Stimulated activated effector memory CD8-positive, alpha-beta T cell treated with anti-CD3 and anti-CD28 coated beads, Interleukin-12 subunit alpha, Interleukin-12 subunit beta, amount 100 ng/mL, for 72 hours (primary cell): ENCODE measurements around the gene PDXP.

ENCODE experiments used
- ATAC-seq: fragments of 150-1000 bp; cut with Tn5 transposase; 2 replicates; pipeline ENCODE4 v1.10.0; 2021
- DNase-seq, 2 donors: peaks; one replicate each; pipeline ENCODE4 v3.0.0; 2021 to 2022; ENCODE audit warnings: low spot score in 2 of 2
- H3K27ac Mint-ChIP-seq: one replicate; pipeline ENCODE4 v1.8.0; 2022; ENCODE audit warnings: mild to moderate bottlenecking, mixed read lengths
- H3K36me3 Mint-ChIP-seq: one replicate; pipeline ENCODE4 v1.8.0; 2022; ENCODE audit warnings: mild to moderate bottlenecking, mixed read lengths
- H3K4me1 Mint-ChIP-seq: one replicate; pipeline ENCODE4 v1.8.0; 2022; ENCODE audit warnings: mixed read lengths
- H3K4me3 Mint-ChIP-seq: one replicate; pipeline ENCODE4 v1.8.0; 2022; ENCODE audit warnings: mild to moderate bottlenecking, mixed read lengths
- H3K9me3 Mint-ChIP-seq: one replicate; pipeline ENCODE4 v1.8.0; 2022; ENCODE audit warnings: mixed read lengths

PDXP gene

DNA sequence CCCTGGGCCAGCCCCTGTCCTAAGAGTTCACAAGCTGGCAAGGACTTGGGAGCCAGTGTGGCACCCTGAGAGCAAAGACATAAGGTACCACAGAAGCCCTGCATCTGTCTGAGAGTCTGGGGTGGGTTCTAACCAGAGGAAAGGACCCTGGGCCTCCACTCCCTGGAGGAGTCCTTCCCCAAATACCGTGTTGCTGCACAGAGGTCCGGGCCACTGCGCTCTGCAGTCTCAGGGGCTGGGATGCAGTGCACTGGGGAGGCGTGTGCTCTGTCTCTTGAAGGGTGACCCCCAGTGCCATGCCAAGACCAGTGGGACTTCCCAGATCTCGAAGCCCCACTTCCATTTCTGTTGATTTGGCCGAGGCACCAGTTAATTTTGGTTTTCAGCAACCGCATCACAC is 23.4 kb upstream of the PDXP start:
- H3K4me3 Mint-ChIP-seq, result peak overlapping the region; percentile 80
- H3K4me1 Mint-ChIP-seq, result peaks cover 75% of the 10 kb centered on the region
- peaks cover 57% of the 10 kb centered on the region for H3K36me3 Mint-ChIP-seq
- H3K9me3 Mint-ChIP-seq, result no peaks in the 10 kb centered on the region
- H3K27ac Mint-ChIP-seq, result peak overlapping the region; percentile 98
- no peak for ATAC-seq
- no peak for DNase-seq

DNA sequence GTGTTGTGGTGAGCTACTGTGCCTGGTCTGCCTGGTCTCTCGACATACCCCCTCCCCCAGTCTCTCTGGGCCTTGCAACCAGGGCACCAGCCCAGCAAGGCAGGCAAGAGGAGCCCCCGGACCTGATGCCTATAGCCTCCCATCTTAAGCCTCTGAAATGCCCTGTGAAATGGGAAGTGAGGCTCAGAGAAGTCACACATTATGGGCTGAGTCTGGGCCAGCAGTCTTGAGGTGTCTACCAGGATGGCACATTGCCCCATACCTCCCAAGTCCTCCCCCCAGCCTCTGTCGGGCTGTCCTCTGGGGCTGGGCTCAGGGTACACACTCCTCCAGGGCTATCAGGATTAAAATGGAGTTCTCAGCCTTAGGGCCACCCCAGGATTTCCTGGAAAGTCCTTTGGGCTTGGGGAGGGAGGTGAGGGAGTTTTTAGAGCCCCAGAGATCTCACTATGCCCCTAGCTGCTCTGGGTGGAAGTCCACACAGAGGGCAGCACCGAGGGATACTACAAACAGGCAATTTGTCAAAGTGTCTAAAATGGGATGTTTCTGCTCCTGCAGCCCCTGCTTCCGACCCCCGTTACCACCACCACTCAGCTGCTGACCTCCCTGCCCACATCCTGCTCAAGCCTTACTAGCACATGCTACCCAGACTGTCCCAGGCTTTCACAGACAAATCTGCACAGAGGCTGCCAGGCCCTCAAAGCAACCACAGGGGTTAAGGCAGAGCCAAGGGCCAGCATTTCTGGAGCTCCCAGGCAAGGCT is 22.2 kb upstream of the PDXP start:
- no peak for ATAC-seq
- DNase-seq, result peak in 1 of 2 donors; percentile 67
- H3K9me3 Mint-ChIP-seq, result no peaks in the 10 kb centered on the region
- H3K36me3 Mint-ChIP-seq, result peaks cover 55% of the 10 kb centered on the region
- peaks cover 77% of the 10 kb centered on the region for H3K4me1 Mint-ChIP-seq
- peak overlapping the region; percentile 97 for H3K4me3 Mint-ChIP-seq
- peak overlapping the region; percentile 98 for H3K27ac Mint-ChIP-seq

DNA sequence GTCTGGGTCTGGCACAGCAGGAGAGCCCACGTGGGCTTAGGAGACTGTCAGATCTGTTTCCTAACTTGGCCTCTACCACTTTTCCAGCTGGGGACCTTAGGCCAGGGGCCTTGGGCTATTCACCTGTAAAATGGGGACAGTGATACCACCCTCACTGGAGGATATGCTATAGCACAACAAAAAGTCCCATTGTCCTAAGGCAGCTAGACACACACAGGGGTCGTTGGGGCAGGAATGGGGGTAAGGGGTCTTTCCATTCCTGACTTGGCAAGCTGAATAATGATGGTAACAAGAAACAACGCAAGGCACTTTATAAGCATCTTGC is 21.6 kb upstream of the PDXP start:
- H3K4me3 Mint-ChIP-seq, result peak overlapping the region; percentile 97
- DNase-seq, result no peak
- ATAC-seq, result no peak
- H3K27ac Mint-ChIP-seq, result peak overlapping the region; percentile 98
- H3K36me3 Mint-ChIP-seq, result peaks cover 56% of the 10 kb centered on the region
- peaks cover 77% of the 10 kb centered on the region for H3K4me1 Mint-ChIP-seq
- H3K9me3 Mint-ChIP-seq, result no peaks in the 10 kb centered on the region

DNA sequence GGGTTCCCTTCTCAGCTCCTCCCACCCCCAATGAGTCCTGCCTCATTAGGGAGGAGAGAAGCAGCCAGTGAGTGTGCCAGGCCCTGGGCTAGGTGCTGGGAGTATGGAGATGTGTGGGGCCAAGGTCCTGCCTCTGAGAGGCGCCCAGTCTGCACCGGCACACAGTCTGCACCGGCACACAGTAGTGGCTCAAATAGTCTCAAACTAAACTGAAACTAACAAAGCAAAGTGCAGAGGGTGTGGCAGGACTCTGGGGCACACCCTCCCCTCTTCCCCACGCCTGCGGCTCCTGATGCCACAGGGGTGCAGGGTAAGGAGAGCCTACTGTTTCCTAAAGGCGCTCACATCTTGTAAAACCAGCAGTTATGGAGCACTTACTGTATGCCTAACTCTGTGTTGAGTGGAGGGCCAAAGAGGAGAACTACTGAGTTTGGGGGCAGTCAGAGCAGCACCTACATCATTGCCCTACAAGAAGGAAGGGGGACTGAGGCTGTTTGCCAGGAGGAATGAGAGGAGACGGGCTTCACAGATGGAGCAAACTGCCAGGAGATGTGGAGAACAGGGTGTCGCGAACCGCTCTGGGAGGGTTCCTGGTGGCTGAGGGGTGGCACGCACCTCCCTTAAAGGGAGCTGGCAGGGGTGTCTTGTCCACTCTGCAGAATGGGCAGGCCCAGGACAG is 20.0 kb upstream of the PDXP start:
- Mint-ChIP-seq H3K9me3 (no peaks in the 10 kb centered on the region), H3K27ac (peak overlapping the region; percentile 98), H3K4me1 (peaks cover 77% of the 10 kb centered on the region), H3K36me3 (peaks cover 55% of the 10 kb centered on the region), H3K4me3 (peak overlapping the region; percentile 97)
- DNase-seq (peak in 1 of 2 donors; percentile 70), ATAC-seq (peak; percentile 38)

DNA sequence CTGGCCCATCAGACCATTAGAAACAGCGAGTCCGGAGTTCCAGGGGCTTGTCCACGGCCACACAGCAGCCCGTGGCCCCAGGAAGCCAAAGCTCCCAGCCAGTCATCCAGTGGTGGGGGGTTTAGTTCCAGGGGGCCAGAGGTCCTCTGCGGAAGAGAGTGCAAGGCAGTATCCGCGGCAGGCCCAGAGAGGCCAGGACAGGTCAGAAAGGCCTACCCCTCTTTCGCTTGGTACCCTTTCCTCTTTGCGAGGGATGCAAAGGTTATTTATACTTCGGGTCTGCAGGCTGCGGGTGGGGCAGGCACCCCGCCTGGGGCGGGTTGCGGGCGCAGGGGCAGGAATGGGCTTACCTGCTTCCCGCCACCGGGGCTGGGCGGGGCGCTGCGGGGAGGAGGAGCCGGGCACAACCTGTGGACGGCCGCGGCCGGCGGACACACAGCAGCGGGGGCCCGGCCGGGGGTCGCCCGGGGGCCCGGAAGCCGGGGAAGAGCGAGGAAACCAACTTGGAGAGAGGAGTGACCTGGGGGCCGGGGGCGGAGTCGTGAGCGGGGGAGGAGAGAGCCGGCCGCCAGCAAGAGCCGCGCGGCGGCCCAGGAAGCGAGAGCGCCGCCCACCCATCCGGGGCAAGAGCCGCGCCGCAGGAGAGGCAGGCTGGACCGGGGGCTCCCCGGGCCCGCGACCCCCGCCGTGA is 19.3 kb upstream of the PDXP start, which contains the start of gene SH3BP1:
SH3BP1 (plus strand) TSS at position 600 of the 691 bp plus-strand sequence. CDS start 119 bp downstream, outside the sequence.
- H3K9me3 Mint-ChIP-seq, result no peaks in the 10 kb centered on the region
- peak within 1 kb of the TSS; percentile 98 for H3K27ac Mint-ChIP-seq
- H3K4me3 Mint-ChIP-seq, result peak within 1 kb of the TSS; percentile 97
- ATAC-seq (peak; percentile 63), DNase-seq (peak in 1 of 2 donors; percentile 84)
- H3K36me3 Mint-ChIP-seq, result peaks cover 57% of the 10 kb centered on the region
- peaks cover 76% of the 10 kb centered on the region for H3K4me1 Mint-ChIP-seq

DNA sequence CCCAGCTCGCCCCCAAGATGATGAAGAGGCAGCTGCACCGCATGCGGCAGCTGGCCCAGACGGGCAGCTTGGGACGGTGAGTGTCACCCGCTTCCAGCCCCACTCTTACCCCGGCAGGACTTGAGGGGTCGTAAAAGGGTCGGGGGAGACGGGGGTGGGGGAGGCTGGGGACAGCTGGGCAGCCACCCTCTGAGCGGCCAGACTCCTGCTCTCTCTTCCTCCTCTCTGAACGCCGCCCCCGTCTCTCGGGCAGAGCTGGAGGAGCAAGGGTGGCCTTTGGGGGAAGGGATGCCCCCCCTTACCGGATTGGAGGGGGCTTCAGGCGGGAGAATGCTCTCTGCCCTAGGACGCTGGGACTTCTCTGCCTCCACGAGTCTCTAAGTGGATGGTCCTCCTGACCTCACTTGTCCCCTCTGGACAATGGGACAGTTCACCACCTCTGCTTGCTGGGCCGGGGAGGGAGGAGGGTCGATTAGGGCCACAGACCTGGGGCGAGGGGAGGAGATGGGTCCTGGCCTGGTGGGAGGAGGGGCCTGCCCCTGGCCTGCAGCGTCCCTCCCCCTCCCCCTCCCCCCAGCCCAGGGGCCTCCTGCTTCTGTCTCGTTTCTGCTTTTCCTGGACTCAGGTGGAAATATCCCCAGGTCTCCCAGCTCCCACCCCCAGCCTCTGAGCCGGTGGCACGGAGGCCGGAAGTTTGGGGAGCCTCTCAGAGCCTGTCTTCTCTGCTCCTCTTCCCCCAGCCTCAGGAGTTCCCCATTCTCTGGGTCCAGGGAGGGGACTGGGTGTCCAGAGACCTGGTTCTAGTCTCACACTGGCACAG is 18.5 kb upstream of the PDXP start:
- DNase-seq (peak in 1 of 2 donors; percentile 62), ATAC-seq (no peak)
- Mint-ChIP-seq H3K27ac (peak overlapping the region; percentile 98), H3K36me3 (peaks cover 57% of the 10 kb centered on the region), H3K4me1 (peaks cover 76% of the 10 kb centered on the region), H3K9me3 (no peaks in the 10 kb centered on the region), H3K4me3 (peak overlapping the region; percentile 97)

DNA sequence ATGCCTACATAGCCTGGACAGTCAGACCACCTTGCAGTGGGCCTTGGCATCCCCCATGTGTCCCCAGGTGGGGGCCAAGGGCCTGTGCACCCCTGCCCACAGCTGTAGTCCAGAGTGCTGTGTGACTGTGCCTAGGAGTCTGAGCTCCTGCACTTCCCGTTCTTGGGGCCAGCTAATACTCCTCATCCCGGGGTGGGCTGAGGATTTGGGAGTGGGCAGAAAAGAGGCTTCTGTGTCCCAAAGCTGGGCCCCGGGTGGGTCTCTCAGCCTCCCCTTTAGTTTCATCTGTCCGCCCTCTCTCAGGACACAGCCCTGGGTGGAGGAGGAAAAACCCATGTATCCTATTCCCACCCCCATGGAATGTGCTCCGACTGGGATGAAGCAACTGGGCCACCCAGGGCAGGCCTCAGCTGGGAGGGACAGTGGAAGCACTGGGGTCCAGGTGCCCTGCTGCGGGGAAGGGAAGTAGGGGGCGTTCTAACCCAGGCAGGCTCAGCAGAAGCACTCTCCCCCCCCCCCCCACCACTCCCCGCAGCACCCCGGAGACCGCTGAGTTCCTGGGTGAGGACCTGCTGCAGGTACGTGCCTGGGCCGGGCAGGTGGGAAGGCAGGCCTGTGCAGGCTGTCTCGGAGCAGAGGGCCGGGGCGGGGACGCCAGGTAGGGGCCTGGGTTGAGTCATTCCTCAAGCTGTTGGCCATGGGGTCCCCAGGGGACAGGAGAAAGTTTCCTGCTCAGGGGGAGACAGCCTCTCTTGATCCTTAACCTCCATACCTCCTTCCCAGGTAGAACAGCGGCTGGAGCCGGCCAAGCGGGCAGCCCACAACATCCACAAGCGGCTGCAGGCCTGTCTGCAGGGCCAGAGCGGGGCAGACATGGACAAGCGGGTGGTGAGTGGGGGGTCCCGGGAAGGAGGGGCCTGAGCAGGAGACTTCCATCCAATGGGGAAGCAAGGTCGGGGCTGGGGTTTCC is 17.6 kb upstream of the PDXP start:
- H3K9me3 Mint-ChIP-seq, result no peaks in the 10 kb centered on the region
- H3K27ac Mint-ChIP-seq, result peak overlapping the region; percentile 98
- peaks cover 64% of the 10 kb centered on the region for H3K36me3 Mint-ChIP-seq
- peak overlapping the region; percentile 97 for H3K4me3 Mint-ChIP-seq
- H3K4me1 Mint-ChIP-seq, result peaks cover 74% of the 10 kb centered on the region
- DNase-seq (no peak), ATAC-seq (no peak)

DNA sequence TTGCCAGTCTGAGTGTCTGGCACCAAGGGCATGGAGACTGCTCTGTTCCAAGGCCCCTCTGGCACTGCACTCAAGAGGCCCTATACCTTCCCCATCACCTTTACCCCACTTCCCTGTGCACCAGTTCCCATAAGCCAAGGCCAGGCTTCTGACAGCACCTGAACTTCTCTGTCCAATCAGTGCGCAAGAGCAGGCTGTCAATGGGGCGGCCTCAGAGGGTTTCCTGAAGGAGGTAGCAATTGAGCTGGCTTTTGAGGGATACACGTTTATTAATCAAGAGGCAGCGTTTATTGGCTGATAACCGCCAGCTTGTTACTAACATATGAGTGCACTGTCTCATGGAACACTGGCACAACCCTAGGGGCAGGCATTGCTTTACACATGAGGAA is 17.0 kb upstream of the PDXP start:
- no peak for ATAC-seq
- Mint-ChIP-seq H3K36me3 (peaks cover 71% of the 10 kb centered on the region), H3K9me3 (no peaks in the 10 kb centered on the region), H3K4me3 (peak overlapping the region; percentile 97), H3K4me1 (peaks cover 69% of the 10 kb centered on the region), H3K27ac (peak overlapping the region; percentile 98)
- no peak for DNase-seq

DNA sequence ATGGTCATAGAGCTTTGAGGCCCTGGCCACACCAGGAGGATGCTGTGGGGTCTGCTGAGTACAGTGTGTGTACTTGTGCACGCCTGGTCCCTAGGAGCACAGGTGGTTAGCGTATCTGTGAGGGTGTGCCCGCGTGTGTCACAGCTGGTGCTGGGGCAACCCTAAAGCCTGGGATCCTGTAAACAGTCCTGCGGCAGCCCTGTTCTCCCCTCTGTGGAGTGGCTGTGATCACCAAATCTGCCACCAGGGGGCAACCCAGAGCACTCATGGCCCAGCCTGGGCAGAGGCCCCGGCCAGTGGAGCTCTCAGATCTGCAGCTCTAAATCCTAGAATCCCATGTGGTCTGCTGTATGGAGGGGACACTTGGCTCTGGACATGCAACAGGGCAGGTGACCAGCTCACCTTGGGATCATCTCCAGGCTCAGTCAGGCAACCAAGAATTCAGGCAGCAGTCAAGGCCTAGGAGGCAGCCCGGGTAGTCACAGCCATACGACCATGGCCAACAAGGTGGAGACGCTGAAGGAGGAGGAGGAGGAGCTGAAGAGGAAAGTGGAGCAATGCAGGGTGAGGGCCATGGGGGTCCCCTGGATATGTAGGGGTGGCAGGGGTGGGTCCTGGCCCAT is 15.2 kb upstream of the PDXP start:
- peak overlapping the region; percentile 97 for H3K4me3 Mint-ChIP-seq
- H3K4me1 Mint-ChIP-seq, result peaks cover 52% of the 10 kb centered on the region
- no peaks in the 10 kb centered on the region for H3K9me3 Mint-ChIP-seq
- DNase-seq, result peak; percentile 93 to 97
- ATAC-seq, result peak; percentile 80
- H3K36me3 Mint-ChIP-seq, result peaks cover 88% of the 10 kb centered on the region
- peak overlapping the region; percentile 90 for H3K27ac Mint-ChIP-seq

DNA sequence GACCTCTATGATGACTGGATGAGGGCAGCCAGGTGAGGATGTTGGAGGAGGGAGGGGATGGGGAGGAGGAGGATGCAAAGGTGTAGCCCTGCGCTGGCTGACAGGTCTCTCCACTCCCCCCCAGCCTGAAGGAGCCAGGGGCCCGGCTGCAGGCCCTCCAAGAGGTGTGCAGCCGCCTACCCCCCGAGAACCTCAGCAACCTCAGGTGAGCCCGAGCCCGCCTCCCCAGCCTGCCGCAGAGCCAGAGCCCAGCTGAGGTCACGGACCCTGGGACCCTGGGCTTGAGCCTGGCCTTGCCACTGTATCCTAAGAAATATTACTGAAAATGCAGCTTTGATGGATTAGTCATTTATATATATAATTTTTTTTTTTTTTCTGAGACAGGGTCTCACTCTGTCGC is 11.2 kb upstream of the PDXP start:
- no peak for DNase-seq
- no peaks in the 10 kb centered on the region for H3K9me3 Mint-ChIP-seq
- H3K27ac Mint-ChIP-seq, result no peak overlapping the region
- H3K36me3 Mint-ChIP-seq, result peaks cover 100% of the 10 kb centered on the region
- peaks cover 28% of the 10 kb centered on the region for H3K4me1 Mint-ChIP-seq
- no peak for ATAC-seq
- H3K4me3 Mint-ChIP-seq, result no peak overlapping the region

DNA sequence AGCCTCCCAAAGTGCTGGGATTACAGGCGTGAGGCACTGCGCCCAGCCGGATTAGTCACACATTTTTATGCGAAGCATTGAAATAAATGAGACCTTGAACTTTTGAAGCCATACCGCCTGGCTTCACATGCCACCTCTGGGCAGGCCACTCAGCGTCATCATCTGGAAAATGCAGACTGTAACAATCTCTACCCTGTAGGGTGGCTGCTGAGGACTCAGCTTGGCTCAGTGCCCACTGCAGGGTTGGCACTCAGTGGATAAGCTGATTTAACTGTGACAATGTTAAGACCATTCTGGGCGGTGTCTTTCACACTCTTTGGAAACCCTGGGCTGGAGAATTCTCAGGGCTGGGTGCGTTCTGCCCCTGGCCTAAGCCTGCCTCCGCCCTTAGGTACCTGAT is 10.6 kb upstream of the PDXP start:
- H3K4me3 Mint-ChIP-seq, result no peak overlapping the region
- H3K9me3 Mint-ChIP-seq, result no peaks in the 10 kb centered on the region
- DNase-seq (no peak), ATAC-seq (no peak)
- H3K4me1 Mint-ChIP-seq, result peaks cover 22% of the 10 kb centered on the region
- peak overlapping the region; percentile 48 for H3K27ac Mint-ChIP-seq
- H3K36me3 Mint-ChIP-seq, result peaks cover 100% of the 10 kb centered on the region

DNA sequence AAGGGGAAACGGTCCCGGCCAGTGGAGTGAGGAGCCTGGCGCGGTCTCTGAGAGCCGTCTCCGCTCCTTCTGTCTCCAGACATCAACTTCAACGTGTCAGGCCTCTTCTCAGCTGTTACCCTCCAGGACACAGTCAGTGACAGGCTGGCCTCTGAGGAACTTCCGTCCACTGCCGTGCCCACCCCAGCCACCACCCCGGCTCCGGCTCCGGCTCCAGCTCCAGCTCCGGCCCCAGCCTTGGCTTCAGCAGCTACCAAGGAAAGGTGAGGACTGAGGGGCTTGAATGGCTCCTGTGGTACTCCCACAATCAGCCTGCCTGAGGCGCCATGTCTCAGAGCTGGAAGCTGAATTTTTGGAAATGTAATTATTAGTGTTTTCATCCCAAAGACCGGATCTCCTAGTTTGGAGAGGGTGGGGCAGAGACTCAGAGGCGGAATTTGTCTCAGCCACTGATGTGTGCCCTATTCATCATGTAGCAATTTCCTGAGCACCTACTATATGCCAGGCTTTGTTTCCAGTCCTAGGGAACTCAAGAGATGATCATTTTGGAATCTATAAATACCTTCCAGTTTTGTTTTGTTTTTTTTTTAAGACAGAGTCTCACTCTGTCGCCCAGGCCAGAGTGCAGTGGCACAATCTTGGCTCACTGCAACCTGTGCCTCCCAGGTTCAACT is 7.9 kb upstream of the PDXP start:
- Mint-ChIP-seq H3K9me3 (no peaks in the 10 kb centered on the region), H3K4me3 (no peak overlapping the region), H3K4me1 (no peaks in the 10 kb centered on the region), H3K27ac (no peak overlapping the region), H3K36me3 (peaks cover 100% of the 10 kb centered on the region)
- ATAC-seq (no peak), DNase-seq (no peak)

DNA sequence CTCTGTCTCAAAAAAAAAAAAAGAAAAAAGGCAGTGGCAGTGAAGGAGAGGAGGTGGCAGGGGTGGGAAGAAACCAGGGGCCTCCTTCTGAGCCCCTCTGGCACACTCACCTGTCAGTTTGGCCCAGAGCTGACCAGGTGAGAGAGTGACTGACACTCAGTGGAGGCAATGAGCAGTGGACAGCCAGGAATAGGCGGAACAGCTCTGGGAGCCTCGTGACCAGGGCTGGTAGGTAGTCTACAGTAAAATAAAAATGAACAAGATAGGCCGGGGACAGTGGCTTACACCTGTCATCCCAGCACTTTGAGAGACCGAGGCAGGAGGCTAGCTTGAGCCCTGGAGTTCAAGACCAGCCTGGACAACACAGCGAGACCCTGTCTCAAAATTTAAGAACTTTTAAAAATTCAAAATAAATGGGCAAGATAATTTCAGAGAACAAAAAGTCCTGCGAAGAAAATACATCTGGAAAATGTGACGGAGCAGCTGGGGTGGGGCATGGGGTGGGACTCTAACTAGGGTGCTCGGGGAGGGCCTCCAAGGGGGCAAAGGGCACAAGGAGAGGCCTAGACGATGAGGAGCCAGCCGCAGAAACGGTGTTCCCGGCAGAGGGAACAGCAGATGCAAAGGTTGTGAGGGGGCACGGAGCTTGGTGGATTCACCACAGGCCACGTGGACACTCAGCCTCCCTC is 3.8 kb upstream of the PDXP start:
- peaks cover 77% of the 10 kb centered on the region for H3K36me3 Mint-ChIP-seq
- H3K9me3 Mint-ChIP-seq, result no peaks in the 10 kb centered on the region
- no peak for DNase-seq
- H3K4me1 Mint-ChIP-seq, result peaks cover 21% of the 10 kb centered on the region
- H3K27ac Mint-ChIP-seq, result peak overlapping the region; percentile 83
- no peak for ATAC-seq
- H3K4me3 Mint-ChIP-seq, result no peak overlapping the region
